Anterior cingulate cortex (tissue), 58 donors: ENCODE results near the gene RTN1.
A peak's percentile ranks its signal among the peaks of the same experiment; 100 is the strongest.

Experiments used
- DNase-seq, 58 donors: peaks; one replicate each; lab custom pipeline; 2025; lab: John Stamatoyannopoulos, UW

RTN1 gene

DNA sequence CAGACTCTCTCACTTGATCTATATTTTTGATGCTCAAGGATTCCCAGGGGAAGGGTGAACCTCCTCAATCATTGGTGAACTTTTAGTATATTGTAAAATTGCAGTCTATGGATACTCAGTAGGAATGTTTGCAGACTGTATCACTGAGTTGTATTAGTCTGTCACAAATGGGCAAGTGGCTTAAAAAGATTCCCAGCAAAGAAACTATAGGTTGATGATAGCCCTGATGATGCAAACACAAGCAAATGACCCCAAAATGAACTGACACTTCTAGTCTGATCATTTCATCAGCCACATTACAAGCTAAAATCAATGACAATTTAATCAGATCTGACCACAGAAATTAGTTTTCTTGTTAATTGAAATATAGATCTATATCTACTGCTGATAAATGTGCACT is 59.5 kb downstream of the RTN1 start:
- DNase-seq = no peak

DNA sequence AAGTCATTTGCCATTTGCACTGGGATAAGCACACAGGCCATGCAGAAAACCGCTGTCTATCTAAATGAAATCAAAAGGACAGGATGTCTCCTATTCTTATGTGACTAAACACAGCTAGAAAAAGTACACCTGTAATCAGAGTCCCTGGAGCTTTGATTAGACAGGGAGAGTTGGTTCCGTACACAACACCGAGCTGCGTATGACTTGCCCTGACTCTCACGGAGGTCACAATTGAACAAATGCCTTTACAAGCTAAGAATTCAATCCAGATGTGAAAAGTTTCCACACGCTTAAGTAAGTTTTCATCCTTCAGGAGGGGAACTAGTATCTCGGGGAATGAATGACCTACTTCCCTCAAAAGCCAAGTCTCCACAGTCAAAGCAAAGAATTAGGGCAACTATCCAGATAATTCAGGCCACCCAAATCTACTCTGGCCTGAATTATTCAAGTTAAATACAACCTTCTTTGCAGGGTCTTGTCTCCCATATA is 67.5 kb downstream of the RTN1 start:
- DNase-seq = no peak

DNA sequence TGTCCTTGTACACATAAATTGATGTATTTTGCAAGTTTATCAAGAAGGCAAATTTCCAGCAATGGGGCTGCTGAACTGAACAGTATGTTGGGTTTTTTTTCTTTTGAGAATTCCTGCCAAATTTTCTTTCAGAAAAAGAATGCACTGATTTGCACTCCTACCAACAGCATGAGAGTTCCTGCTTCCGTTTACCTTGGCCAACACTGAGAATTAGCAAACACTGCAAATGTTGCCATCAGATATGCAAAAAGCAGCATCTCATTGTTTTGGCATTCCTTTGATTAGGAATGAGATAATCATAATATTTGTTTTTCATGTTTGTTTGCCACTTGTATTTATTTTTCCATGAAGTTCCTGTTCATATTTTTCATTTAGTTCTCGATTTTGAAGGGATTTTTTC is 82.4 kb downstream of the RTN1 start:
- no peak for DNase-seq

DNA sequence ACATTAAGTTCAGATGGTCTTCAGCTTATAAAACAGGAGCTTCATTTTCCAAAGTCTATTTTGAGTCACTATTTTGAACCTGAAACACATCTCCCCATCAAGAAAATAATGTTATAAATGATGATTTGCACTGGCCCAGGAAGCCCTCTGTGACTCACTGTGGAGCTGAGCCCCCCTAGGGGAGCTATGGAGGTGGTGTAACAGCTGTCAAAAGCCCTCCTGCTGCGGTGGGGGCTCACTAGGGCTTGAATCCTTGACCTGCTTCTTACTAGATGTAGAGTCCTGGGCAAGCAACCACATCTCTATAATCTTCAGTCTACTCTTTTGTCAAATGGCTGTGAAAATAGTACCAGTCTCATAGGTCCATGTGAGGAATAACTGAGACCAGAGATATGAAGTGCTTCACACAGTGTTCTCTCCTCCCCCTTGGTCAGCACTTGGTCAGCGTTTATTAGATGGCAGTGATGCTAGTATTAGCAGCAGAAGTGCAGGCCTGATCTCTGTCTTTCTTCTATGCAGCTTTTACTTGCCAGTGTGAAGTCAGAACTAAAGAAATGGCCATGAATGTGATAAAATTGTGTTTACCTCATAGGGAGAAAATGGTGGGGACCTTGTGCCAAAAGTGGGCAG is 83.4 kb downstream of the RTN1 start:
- no peak for DNase-seq

DNA sequence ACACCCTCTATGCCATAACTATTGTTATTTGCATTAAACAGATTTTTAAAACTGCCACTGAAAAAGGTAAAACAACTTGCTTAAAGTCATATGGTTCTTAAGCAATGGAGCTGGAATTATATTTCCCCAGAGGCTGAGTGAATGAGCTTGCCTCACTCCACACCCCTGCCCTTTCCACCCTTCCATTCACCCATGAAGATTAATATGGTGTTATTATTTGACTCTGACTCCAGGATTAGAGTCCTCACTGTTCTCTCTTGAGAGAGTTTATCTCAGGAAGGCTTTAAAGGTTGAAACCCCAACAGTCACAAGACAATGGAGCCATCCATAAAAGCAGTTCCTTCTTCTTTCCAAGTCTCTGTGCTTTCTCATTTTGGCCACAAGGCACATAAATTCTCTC is 84.9 kb downstream of the RTN1 start:
- no peak for DNase-seq

DNA sequence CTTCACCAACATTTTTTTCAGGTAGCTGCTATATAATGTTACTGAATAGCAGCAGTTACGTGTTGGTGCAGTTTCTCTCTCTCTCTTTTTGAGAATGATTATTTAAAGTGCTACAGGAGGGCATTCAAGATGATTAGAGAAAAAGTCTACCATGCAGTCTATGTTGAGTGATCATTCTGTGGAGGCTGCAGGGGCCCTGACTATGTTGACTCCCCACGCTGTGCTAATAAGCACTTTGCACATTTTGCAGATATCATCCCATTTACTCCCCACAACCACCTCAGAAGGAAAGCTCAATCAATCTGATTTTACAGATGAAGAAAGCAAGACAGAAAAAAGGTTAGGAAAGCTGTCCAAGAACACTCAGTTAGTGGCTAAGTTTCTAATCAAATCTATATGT is 87.8 kb downstream of the RTN1 start:
- no peak for DNase-seq

DNA sequence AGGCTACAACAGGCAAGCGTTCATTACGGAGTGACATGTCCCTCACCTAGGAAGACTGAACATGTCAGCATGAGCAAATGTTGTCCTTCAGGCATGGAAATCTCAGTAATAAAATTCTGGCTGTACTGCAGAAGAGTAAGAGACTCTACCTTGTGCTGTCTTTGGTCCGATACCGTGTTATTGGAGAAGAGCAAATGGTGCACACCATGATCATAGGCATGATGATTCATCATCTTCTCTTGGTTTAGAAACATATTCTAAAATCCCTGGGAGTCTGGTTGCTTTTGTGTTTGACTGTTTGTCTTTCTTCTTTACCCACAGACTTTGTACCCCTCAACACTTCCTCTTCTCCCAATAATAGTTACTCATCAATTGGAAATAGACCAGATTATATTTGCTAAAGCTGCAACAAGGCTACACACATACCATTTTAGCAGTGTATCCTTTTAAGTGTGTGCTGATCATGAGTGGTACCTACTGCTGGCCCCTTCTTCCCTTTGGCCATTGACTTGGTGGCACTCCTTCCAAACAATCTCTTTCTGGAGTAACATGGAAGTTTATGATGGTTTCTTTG is 93.5 kb downstream of the RTN1 start:
- DNase-seq = no peak

DNA sequence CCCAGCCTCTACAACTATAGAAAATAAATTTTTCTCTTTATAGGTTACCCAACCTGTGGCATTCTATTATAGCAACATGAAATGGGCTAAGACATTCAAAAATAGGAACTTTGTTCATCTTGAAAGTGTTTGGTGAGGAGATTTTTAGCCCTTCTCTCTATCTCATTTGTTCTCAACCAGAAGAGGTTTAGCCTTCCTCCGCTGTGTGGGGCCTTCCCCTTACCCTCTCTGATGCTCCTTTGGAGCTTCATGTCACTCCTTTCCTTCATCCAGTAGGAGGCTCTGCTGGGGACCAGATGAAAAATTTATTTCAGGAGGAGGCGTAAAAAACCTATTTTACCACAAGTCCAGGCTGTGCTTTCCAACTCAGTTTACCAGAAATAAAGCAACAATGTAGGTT is 94.1 kb downstream of the RTN1 start:
- DNase-seq = no peak

DNA sequence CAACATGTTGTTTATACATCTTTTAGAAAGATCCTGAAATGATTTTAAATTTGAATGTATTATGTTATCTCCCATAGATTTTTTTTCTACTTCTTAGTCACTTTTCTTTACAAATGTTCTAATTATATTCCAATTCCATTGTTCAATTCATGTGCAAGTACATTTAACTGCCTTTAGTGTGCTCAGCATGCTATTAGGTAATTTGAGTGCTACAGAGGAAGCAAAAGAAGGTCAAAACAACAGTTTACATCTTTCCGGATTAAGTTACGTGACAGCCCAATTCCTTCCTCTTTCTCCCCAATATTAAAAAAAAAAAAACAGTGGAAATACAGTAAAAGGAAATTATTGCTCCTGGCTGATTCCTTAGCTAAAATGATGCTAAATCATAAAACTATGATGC is 98.3 kb downstream of the RTN1 start:
- DNase-seq = no peak

DNA sequence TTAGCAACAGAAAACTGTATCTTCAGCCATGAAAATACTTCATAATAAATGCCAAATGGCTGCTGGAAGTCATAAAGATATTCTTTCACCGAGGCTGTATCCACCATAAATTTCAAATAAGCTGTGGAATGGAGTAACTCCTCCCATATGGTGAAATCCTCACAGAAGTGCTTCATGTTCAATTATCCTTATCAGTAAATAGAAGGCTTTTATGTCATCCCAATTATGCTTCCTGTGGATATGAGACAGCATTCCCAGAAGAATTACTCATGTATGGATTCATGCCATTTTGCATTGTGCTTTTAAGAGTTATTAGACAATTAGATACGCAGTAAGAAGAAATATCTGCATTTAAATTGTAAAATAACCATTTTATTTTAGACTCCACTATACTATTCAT is 99.0 kb downstream of the RTN1 start:
- no peak for DNase-seq

DNA sequence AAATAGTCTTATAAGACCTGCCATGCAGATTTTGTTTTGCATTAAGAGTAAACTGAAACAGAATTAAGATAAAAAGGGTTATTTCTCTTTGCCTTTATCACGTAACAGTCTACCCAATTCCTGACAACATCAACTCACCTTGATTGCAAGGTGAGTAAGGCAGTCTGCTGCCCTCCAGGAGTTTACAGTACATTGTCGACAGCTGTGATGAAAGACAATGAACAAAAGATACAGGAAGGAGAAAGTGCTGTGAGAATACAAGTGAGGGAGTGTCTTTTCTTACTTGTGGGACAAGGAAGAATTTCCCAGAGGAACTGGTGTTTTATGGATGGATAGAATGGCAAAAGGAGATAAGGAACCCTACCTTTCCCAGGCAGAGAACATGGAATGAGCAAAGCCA is 101.0 kb downstream of the RTN1 start:
- no peak for DNase-seq

DNA sequence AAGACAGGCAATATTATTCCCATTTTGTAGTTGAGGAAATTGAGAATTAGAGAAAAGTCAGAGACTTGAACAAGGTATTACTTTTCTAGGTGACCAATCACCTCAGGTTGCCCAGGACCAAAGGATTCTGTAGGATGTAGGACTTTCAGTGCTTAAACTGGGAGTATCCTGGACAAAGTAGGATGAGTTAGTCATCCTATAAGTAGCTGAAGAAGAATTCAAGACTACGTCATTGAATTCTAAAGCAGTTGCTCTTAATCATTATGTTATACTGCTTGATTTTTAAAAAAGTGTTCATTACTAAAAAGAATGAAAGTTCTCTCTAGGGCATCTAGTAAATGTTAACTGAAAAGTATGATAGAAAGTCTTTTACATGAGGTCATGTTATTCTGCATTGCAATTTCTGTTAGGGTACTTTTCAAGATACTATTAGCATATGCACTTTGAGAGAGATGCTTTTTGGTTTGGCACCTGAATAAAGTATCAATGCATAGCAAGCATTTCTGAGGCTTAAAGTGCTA is 101.7 kb downstream of the RTN1 start:
- no peak for DNase-seq

DNA sequence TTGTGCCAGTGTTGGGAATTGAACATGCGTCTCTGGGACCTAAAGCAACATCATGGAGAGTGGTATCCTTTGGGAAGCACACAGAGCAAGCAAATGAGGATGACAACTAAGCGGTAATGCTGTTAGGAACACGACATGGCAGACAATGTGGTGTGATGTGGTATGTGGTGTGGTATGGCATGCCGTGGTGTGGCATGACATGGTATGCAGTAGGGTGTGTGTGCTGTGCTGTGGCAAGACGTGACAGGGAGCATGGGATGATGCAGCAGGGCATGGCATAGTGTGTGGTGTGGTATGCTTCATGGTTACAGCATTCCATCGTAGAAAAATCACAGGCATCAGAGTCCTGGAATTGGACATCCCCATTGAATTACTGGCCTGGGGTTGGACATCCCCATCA is 108.7 kb downstream of the RTN1 start:
- no peak for DNase-seq

DNA sequence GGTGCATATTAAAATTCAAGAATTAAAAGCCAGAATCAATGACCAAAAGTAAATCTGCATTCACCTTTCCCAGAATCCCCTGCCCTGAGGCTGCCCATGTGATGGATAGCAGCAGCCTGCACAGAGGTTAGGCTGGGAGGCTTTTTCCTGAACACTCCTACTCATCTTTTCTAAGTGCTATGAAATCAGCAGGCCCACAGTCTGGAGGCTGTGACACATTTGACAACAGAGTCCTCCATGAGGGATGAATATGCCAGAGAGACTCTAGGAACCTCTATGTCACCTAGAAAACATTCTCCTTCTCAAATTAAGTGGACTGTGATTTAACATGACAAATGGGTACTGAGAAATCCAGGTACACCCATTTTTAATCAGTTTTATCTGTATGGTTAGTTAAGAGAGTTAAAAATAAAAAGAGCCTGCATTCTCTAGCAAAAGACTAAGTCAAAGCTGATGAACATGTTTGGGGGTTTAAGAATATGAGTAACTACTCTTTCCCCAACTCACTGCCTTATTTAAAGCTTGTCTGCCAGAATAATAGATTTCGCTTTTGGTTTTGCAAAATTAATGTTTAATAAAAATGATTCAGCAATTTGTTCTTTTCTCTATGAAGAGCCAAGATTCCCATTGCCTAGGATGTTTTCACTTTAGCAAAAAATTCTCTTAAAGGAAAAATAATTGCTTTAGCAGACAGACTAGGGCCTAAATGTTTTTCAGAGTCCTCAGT is 115.0 kb downstream of the RTN1 start:
- peak in 3 of 58 donors; percentile 2 to 22 (median 2) for DNase-seq

DNA sequence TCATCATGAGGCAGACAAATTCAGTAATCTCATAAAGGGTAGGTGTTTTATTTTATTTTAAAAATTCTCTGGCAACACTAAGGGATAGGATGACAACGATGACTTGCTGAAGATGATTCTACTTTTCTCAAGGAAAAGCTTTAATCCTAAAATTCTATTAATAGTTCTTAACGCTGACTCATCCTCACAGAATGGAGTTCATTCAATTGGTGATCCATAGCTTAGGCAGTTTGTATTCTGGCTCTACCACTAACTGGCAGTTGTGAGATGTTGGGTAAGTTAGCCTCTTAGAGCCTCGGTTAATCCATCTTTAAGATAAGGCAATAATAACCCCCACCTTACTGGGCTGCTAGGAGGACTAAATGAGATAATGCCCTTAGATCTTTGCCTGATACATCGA is 116.3 kb downstream of the RTN1 start:
- no peak for DNase-seq

DNA sequence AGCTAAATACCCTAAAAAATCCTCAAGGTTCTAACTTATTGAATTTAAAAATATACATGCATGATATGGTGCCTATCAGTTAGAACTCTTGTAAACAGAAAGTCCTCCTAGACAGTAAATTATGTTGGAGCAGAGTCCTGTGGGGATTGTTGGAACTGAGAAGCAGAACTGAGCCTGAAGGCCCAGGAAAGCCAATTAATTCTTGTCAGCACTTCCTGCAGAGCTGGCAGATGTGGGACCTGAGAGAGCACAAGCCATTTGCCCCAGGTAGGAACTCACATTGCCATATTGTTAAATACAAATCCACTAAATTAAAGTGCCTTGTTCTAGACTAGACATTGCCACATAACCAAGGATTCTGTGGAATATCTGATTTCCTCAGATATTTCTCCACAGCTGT is 117.1 kb downstream of the RTN1 start:
- no peak for DNase-seq

DNA sequence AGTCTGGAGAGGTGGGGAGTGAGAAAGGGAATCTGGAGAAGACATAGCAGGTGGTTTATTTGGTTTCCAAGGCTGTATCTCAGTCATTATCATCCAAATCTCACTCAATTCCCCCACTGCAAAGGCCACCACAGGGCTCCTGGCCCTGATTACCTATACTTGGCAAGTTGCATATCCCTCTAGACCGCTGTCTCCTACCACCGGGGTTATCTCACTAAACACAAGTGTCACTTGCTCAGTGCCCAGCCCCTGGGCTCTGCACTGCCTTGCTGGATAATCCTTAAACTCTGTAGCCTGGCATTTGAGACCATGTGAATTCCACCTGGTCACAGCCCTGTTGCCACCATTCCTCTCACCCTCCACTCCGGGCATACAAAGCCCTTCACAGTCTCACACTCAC is 119.0 kb downstream of the RTN1 start:
- DNase-seq = no peak

DNA sequence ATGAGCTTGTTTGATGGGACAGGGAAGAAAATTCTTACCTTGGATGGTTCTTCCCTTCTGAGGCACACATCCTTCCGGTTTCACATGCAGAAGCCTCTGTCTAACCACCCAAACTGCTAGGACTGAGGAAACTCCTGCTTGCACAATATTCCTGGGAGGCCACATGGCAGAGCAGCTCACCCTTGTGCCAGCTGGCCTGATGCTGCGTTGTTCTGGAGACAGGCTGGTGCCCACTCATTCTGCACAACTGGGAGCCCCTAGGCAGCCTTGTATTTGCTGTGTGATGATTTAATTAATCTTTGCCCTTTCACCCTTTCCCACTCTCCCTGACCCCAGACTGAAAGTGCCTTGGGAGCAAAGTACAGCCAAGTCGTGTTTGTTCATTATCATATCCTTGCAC is 130.8 kb downstream of the RTN1 start:
- DNase-seq = peak in 1 of 58 donors; percentile 48

DNA sequence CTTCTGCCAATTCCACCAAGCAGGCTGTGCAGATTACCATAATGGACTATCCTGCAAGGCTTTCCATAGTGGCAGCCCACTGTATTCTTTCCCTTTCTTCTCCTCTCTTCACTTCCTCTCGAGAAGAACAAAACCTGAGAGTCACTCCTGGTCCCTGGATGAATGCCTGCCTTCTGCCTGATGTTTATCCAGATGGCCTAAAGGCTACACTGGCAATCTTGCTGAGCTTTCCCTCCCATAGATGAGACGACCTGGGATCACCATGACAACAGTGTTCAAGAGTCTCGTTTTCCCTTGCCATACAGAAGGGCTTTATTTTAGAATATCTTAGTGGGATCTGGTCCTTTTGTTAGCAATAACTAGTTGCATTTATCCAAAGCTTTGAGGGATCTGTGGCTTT is 142.3 kb downstream of the RTN1 start:
- peak in 1 of 58 donors; percentile 26 for DNase-seq

DNA sequence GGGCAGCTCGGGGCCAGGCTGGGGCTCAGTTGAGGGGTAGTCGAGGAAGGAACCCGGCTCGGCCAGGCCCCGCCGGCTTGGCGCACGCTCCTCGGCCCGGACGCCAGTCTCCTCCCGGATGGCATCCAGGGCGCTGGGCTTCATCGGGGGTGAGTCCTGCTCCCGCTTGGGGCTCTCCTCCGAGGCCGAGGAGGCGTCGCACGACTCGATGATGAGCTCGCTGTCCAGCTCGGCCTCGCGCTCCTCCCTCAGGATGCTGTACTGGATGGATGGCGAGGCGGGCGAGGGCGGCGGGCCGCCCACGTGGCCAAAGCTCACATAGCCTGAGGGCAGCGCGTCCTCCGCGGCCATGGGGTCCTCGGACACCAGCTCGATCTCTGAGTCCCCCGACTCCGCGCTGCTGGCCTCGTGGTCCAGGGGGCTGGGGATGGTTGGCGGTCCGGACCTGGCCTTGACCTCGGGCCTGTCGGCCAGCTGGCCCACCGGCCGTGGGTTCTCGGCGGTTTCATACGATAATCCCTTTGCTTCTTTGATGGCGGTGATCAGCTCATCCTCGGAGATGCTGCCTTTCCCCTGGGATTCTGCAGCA is 143.4 kb downstream of the RTN1 start:
- peak in 1 of 58 donors; percentile 7 for DNase-seq

DNA sequence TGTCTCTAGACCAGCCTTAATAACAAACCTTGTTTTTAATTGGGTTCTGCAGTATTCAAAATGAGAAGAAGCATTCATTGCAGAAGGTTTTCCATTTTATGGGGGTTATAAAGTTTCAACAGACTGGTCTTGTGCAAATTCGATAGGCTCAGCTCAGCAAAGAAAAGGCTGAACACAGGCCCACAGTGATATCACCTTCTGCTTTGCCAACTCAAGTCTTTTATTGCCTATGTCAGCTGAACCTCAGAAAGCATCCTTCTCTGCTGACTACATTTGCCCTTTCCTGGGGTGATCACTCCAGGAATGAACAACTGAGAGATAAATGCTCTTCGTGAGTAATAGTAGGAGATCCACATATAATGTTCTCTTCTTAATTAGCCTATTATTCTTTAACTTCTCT is 159.5 kb downstream of the RTN1 start:
- DNase-seq = no peak
